Endothelial cell (in vitro differentiated cells): ENCODE data around the gene RAPGEF4. TPM values are rescaled to one million over a fixed set of nuclear protein-coding genes. Genes with fewer than 3 reads are reported as not detected.

Experiments
- DNase-seq: peaks from one replicate; pipeline ENCODE4 v3.0.0; 2021; ENCODE audit warnings: low spot score
- H3K27ac Mint-ChIP-seq: one replicate; pipeline ENCODE4 v1.8.0; 2021; ENCODE audit warnings: mixed read lengths, inconsistent platforms; ENCODE audit not compliant: unreplicated experiment
- H3K27me3 Mint-ChIP-seq: one replicate; pipeline ENCODE4 v1.8.0; 2021; ENCODE audit warnings: mild to moderate bottlenecking, moderate library complexity, mixed read lengths, inconsistent platforms; ENCODE audit not compliant: unreplicated experiment
- H3K36me3 Mint-ChIP-seq: one replicate; pipeline ENCODE4 v1.8.0; 2021; ENCODE audit warnings: mild to moderate bottlenecking, low read depth, mixed read lengths, inconsistent platforms; ENCODE audit not compliant: unreplicated experiment
- H3K4me1 Mint-ChIP-seq: one replicate; pipeline ENCODE4 v1.8.0; 2021; ENCODE audit warnings: mild to moderate bottlenecking, mixed read lengths, inconsistent platforms; ENCODE audit not compliant: unreplicated experiment
- H3K4me3 Mint-ChIP-seq: one replicate; pipeline ENCODE4 v1.8.0; 2021; ENCODE audit warnings: mild to moderate bottlenecking, mixed read lengths, inconsistent platforms; ENCODE audit not compliant: unreplicated experiment
- H3K9me3 Mint-ChIP-seq: one replicate; pipeline ENCODE4 v1.8.0; 2021; ENCODE audit warnings: mixed read lengths, inconsistent platforms; ENCODE audit not compliant: unreplicated experiment
- CTCF ChIP-seq: fragments of 200-600 bp; sonication (generic); IDR thresholded peaks from one replicate; pipeline ENCODE4 v1.5.0; 2021; ENCODE audit warnings: antibody characterized with exemption; ENCODE audit not compliant: unreplicated experiment
- total RNA-seq: library from RNA; stranded (reverse); fragmentation: NEBNext Ultra II Directional; extraction: Animal tissue kit (Norgen Biotek cat#: 25700); gene quantifications from one replicate; pipeline ENCODE4 v1.2.1, GENCODE V29; 2021; ENCODE audit not compliant: unreplicated experiment

The RAPGEF4 gene
- total RNA-seq, 1 donor from 2014 or later: 7.5 TPM

- no peak for TF ChIP-seq CTCF
- no peak for DNase-seq
These were observed 37.4 kb upstream of the RAPGEF4 start for GRCh38 chr2:172698041-172698863.

DNA sequence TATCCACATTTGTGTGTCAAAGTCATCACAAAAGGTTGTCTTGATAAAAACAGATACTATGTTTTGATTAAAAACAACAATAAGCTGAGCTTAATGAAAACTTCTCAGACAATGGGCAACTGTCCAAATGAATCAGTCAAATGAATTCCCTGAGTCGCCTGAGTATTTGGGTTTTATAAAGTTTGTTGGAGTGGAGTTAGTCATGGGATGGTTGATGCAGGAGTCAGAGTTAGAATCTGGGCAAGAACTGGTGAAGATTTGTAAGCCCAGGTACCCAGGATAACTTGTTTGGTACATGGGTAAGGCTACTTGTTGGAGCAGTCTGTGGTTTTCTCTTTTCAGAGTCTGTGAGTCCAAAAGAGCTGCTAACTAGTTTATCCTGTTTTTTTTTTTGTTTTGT is 34.4 kb upstream of the RAPGEF4 start:
- H3K27me3 Mint-ChIP-seq: peaks cover 3% of the 10 kb centered on the region
- TF ChIP-seq CTCF: no peak
- no peaks in the 10 kb centered on the region for H3K9me3 Mint-ChIP-seq
- H3K36me3 Mint-ChIP-seq: peaks cover 5% of the 10 kb centered on the region
- no peaks in the 10 kb centered on the region for H3K4me1 Mint-ChIP-seq
- no peak overlapping the region for H3K27ac Mint-ChIP-seq
- DNase-seq: no peak
- no peak overlapping the region for H3K4me3 Mint-ChIP-seq

More at GRCh38 chr2:172698041-172698863, 37.4 kb upstream of the RAPGEF4 start:
- no peaks in the 10 kb centered on the region for H3K9me3 Mint-ChIP-seq
- H3K27me3 Mint-ChIP-seq: peaks cover 4% of the 10 kb centered on the region
- H3K4me3 Mint-ChIP-seq: no peak overlapping the region
- H3K36me3 Mint-ChIP-seq: peaks cover 5% of the 10 kb centered on the region
- H3K27ac Mint-ChIP-seq: no peak overlapping the region
- no peaks in the 10 kb centered on the region for H3K4me1 Mint-ChIP-seq

GRCh38 chr2:172702451-172702850 is 33.2 kb upstream of the RAPGEF4 start:
- Mint-ChIP-seq H3K4me1 (no peaks in the 10 kb centered on the region), H3K36me3 (peaks cover 5% of the 10 kb centered on the region), H3K4me3 (no peak overlapping the region), H3K9me3 (no peaks in the 10 kb centered on the region), H3K27me3 (peaks cover 5% of the 10 kb centered on the region), H3K27ac (no peak overlapping the region)
- TF ChIP-seq CTCF: no peak
- DNase-seq: no peak

DNA sequence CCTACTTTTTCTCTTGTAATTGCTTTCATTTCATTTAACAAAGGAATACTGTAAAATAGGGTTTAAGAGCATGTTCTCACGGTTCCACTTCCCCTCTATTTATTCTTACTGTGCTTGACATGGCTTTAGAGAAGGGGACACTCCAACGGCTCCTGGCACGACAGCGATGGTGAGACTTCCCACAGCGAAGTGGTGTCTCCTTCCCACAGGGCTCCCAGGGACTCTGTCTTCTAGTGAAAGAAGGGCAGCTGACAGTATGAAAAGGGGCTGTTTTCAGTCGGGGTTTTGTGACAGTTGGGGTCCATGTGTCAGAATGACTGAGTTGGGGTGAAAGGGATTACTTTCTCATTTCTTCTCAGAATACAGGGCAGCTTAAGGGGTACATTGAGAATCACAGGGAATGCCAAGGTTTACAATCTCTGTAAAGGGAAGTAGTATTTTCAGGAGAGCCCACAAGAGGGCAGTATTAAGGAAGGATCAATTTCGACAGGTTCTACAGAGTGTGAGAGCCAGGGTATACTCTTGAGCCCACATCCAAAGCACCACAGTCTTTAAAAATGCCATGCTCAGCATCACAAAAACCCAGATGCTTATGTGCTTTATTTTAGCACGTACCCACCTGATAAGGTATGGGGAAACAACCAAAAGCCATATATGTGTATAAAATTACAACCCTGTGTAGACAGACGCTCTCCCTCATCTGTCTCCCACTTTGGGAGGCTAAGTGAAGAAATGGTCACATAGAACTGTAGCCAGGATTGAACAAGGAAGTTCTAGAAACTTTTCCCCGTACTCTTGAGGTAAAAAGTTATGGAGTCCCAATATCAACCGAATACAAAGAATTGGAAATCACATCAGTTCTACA is 31.3 kb upstream of the RAPGEF4 start:
- peaks cover 5% of the 10 kb centered on the region for H3K36me3 Mint-ChIP-seq
- H3K27ac Mint-ChIP-seq: no peak overlapping the region
- H3K9me3 Mint-ChIP-seq: no peaks in the 10 kb centered on the region
- DNase-seq: peak; percentile 49
- no peak overlapping the region for H3K4me3 Mint-ChIP-seq
- H3K4me1 Mint-ChIP-seq: no peaks in the 10 kb centered on the region
- H3K27me3 Mint-ChIP-seq: peaks cover 5% of the 10 kb centered on the region
- TF ChIP-seq CTCF: peak; percentile 72
